Mammary epithelial cell (primary cell): ENCODE results near the gene UNK.

ENCODE experiments used
- EZH2 ChIP-seq: IDR thresholded peaks from 2 replicates; pipeline ENCODE4 v1.6.1; 2012; ENCODE audit warnings: low read length, inconsistent platforms, borderline replicate concordance
- TF ChIP-seq, protein P1 (sequence below), 2 donors: IDR thresholded peaks in 1 of 2; conservative IDR thresholded peaks in 1 of 2; 2 replicates each; pipeline ENCODE4 v1.5.1; 2011 to 2012; ENCODE audit warnings: inconsistent platforms in 2 of 2, low read length in 2 of 2, mild to moderate bottlenecking in 2 of 2, control low read depth in 1 of 2, low read depth in 1 of 2; ENCODE audit not compliant: insufficient read depth in 1 of 2; ENCODE audit errors: extremely low read depth in 1 of 2

DNA sequence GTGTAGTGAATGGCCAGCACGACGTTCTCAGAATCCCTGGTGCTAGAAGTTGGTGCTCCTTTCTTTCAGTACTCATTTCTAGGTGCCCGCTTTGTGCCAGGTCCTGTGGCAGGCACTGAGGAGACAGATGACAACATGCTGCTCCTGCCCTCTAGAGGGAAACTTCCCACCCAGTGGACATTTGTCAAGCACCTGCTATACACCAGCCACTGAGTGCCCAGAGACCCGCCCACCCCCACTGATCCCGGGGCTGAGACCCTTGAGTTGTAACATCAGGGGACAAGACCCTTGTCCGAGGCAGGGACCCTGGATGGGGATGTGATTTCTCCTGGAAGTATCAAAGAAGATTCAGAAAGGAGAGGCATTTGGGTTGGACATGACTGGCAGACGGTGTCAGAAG is 34.5 kb downstream of the UNK start:
- TF ChIP-seq, protein P1, sequence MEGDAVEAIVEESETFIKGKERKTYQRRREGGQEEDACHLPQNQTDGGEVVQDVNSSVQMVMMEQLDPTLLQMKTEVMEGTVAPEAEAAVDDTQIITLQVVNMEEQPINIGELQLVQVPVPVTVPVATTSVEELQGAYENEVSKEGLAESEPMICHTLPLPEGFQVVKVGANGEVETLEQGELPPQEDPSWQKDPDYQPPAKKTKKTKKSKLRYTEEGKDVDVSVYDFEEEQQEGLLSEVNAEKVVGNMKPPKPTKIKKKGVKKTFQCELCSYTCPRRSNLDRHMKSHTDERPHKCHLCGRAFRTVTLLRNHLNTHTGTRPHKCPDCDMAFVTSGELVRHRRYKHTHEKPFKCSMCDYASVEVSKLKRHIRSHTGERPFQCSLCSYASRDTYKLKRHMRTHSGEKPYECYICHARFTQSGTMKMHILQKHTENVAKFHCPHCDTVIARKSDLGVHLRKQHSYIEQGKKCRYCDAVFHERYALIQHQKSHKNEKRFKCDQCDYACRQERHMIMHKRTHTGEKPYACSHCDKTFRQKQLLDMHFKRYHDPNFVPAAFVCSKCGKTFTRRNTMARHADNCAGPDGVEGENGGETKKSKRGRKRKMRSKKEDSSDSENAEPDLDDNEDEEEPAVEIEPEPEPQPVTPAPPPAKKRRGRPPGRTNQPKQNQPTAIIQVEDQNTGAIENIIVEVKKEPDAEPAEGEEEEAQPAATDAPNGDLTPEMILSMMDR (conservative IDR thresholded peaks at IDR 0.05 in 1 of 2, IDR thresholded peaks at IDR 0.05 in 1 of 2; ENCODE audit: extremely low read depth in 1 of 2, insufficient read depth in 1 of 2, low read depth in 1 of 2, low read length in 2 of 2): peak in 1 of 2 donors; percentile 24
- no peak for TF ChIP-seq EZH2
